ENCODE data around the gene TEX261.

DNA sequence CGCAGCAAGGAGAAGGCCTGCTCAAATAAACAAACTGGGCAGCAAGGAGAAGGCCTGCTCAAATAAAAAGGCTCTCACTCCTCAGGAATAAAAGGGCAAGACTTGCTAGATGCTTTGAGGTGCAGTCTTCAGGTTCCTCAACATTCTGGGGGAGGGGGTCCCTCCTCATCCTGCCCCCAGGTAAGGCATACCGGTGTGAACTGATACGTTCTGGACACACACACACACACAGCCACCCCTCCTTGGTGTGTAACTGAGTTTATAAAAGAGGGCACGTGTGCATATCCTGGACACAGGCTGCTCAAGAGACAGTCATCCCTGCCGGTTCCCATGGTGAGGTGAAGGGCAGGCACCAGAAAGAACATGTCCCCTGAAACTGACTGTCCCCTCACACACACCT is 4.5 kb downstream of the TEX261 start:
- TF ChIP-seq POLR2A (IDR thresholded peaks at IDR 0.05) (no peak), CTCF (IDR thresholded peaks at IDR 0.05 in 4 of 5, conservative IDR thresholded peaks at IDR 0.05 in 1 of 5) (no peak)
